Measurements from ENCODE around the gene MEGF11. TPM values are rescaled to one million over a fixed set of nuclear protein-coding genes. Genes with fewer than 3 reads are reported as not detected.

The MEGF11 gene
- total RNA-seq, 6 experiments from 2014 or later = not detected

DNA sequence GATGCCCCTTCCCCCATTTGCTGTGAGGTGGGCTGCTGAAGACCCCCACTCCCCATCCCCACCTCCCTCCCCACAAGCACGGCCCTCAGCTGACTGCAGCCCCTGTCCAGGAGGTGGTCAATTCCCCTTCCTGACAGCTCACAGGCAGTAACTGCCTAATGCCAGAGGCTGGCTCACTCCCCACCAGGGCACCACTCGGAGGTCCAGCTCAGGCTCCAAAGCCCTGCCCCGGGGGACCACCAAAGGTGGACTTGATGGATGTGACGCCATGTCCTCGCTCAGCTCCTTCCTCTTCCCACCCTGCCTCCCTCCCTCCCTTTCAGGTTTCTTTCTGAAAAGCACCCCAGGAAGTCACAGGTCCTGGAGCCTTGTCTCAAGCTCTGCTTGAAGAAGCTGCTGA is 82.8 kb downstream of the MEGF11 start:
- TF ChIP-seq, protein P1, sequence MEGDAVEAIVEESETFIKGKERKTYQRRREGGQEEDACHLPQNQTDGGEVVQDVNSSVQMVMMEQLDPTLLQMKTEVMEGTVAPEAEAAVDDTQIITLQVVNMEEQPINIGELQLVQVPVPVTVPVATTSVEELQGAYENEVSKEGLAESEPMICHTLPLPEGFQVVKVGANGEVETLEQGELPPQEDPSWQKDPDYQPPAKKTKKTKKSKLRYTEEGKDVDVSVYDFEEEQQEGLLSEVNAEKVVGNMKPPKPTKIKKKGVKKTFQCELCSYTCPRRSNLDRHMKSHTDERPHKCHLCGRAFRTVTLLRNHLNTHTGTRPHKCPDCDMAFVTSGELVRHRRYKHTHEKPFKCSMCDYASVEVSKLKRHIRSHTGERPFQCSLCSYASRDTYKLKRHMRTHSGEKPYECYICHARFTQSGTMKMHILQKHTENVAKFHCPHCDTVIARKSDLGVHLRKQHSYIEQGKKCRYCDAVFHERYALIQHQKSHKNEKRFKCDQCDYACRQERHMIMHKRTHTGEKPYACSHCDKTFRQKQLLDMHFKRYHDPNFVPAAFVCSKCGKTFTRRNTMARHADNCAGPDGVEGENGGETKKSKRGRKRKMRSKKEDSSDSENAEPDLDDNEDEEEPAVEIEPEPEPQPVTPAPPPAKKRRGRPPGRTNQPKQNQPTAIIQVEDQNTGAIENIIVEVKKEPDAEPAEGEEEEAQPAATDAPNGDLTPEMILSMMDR (IDR thresholded peaks at IDR 0.05) = no peak
- no peak for TF ChIP-seq POLR2A (IDR thresholded peaks at IDR 0.05)
- Histone ChIP-seq H3K9me3 (no peaks in the 10 kb centered on the region), H3K36me3 (no peaks in the 10 kb centered on the region), H3K4me3 (no peak overlapping the region), H3K4me1 (no peaks in the 10 kb centered on the region), H3K27me3 (no peaks in the 10 kb centered on the region), H3K27ac (no peak overlapping the region)
- ATAC-seq = no peak
- DNase-seq = no peak
- 60% methylated on average over 1 of the region's 5 CpGs for WGBS (ENCODE audit: insufficient coverage, low coverage, low lambda C conversion rate, missing lambda C conversion rate)
- intact Hi-C loops (cut with DNase I) = no loop called here

DNA sequence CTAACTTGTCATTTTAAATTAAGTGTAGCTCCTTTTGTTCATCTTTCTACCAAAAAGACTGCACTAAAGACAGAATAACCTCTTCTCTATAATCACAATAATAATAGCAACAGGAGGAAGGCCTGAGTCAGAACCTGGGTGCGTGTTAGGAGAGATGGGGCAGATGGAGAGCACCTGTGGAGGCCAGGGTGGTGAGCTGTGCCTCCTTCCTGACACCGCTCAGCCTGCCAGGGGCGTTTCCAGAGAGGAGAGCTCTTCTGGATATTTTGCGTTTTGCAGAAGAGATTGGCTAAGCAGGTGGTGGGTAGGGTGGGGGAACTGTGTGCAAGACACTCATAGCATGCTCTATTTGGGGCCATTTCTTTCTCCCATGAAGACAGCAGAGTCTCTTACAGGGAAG is 83.5 kb downstream of the MEGF11 start:
- TF ChIP-seq POLR2A (IDR thresholded peaks at IDR 0.05) = no peak
- TF ChIP-seq, protein P1 (IDR thresholded peaks at IDR 0.05) = no peak
- ATAC-seq (no peak), DNase-seq (no peak)
- Histone ChIP-seq H3K27me3 (no peaks in the 10 kb centered on the region), H3K9me3 (no peaks in the 10 kb centered on the region), H3K4me3 (no peak overlapping the region), H3K36me3 (no peaks in the 10 kb centered on the region), H3K4me1 (no peaks in the 10 kb centered on the region), H3K27ac (no peak overlapping the region)
- WGBS (ENCODE audit: insufficient coverage, low coverage, low lambda C conversion rate, missing lambda C conversion rate) = 77% methylated on average over 3 of the region's 4 CpGs
- intact Hi-C loops (cut with DNase I) = no loop called here

DNA sequence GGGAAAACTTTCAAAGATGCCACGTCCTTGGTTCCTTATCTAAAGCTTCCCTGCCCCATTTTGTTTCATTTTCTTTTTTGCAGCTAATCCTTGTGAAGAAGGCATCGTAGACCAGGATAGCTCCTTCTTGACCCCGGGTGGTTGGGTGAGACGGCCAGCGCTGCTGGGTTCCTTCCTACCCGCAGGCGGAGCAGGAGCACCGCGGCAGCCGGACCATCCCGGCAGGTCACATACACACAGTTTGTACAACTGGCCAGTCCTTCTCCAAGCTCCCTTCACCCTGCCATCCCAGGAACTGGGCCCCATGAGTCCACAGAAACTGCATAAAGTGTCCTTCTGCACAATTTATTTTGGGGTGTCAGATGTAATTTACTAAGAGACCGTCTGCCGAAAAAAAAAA is 83.9 kb downstream of the MEGF11 start:
- no peaks in the 10 kb centered on the region for H3K9me3 ChIP-seq
- WGBS (ENCODE audit: insufficient coverage, low coverage, low lambda C conversion rate, missing lambda C conversion rate) = 53% methylated on average over 9 of the region's 13 CpGs
- intact Hi-C loops (cut with DNase I) = no loop called here
- DNase-seq (no peak), ATAC-seq (no peak)
- no peak overlapping the region for H3K27ac ChIP-seq
- TF ChIP-seq, protein P1 (IDR thresholded peaks at IDR 0.05) = no peak
- H3K4me3 ChIP-seq = no peak overlapping the region
- no peaks in the 10 kb centered on the region for H3K4me1 ChIP-seq
- H3K36me3 ChIP-seq = no peaks in the 10 kb centered on the region
- H3K27me3 ChIP-seq = no peaks in the 10 kb centered on the region

DNA sequence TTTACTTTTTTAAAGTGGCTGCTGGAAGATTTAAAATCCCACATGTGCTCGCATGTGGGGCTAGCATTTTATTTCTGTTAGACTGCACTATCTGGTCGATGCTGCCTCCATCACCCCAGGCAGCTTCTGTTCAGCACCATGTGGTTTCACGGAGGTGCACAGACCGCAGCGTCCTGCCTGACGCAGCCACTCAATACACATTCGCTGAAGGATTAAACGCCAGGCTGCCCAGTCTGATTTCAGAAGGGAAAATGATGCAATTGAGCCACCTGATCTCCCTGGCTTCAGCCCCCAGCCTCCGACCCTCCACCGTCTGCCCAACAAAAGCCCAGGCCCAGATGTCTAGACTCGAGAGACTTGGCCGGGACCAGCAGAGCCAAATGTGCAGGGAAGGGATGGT is 84.5 kb downstream of the MEGF11 start:
- intact Hi-C loops (cut with DNase I) = no loop called here
- no peak for TF ChIP-seq POLR2A (IDR thresholded peaks at IDR 0.05)
- TF ChIP-seq, protein P1 (IDR thresholded peaks at IDR 0.05) = no peak
- H3K27me3 ChIP-seq = no peaks in the 10 kb centered on the region
- H3K36me3 ChIP-seq = no peaks in the 10 kb centered on the region
- H3K4me3 ChIP-seq = no peak overlapping the region
- no peaks in the 10 kb centered on the region for H3K9me3 ChIP-seq
- no peak overlapping the region for H3K27ac ChIP-seq
- H3K4me1 ChIP-seq = no peaks in the 10 kb centered on the region
- WGBS (ENCODE audit: insufficient coverage, low coverage, low lambda C conversion rate, missing lambda C conversion rate) = 75% methylated on average over 11 of the region's 12 CpGs
- DNase-seq = no peak
- ATAC-seq = no peak

DNA sequence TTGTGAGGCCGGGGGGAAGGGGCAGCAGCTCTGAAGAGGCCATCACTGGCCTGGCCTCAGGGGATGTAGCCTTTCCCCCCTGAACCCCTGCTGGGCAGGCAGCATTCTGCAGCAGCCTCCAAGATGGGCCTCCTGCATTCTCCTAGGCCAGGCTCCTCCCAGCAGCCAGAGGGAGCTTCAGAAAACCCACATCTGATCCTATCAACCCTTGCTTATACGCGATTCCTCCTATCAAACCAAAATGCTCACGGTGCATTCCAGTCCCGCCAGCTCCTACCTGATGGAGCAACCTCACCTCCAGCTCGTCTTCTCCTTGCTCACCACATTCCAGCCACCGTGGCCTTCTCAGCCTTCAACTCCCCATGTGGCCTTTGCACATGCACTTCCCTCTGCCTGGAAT is 85.7 kb downstream of the MEGF11 start:
- intact Hi-C loops (cut with DNase I) = no loop called here
- no peaks in the 10 kb centered on the region for H3K4me1 ChIP-seq
- ATAC-seq = no peak
- H3K27ac ChIP-seq = no peak overlapping the region
- TF ChIP-seq, protein P1 (IDR thresholded peaks at IDR 0.05) = no peak
- no peak for TF ChIP-seq POLR2A (IDR thresholded peaks at IDR 0.05)
- WGBS (ENCODE audit: insufficient coverage, low coverage, low lambda C conversion rate, missing lambda C conversion rate) = 72% methylated on average over 4 of the region's 7 CpGs
- H3K36me3 ChIP-seq = no peaks in the 10 kb centered on the region
- H3K27me3 ChIP-seq = no peaks in the 10 kb centered on the region
- no peaks in the 10 kb centered on the region for H3K9me3 ChIP-seq
- H3K4me3 ChIP-seq = no peak overlapping the region
- no peak for DNase-seq

All from right lobe of liver (tissue), 6 donors.